Measurements from ENCODE around the gene PASD1. TPM values are rescaled to one million over a fixed set of nuclear protein-coding genes. Genes with fewer than 3 reads are reported as not detected.

PASD1 gene
- total RNA-seq, 2 donors from 2014 or later = not detected

DNA sequence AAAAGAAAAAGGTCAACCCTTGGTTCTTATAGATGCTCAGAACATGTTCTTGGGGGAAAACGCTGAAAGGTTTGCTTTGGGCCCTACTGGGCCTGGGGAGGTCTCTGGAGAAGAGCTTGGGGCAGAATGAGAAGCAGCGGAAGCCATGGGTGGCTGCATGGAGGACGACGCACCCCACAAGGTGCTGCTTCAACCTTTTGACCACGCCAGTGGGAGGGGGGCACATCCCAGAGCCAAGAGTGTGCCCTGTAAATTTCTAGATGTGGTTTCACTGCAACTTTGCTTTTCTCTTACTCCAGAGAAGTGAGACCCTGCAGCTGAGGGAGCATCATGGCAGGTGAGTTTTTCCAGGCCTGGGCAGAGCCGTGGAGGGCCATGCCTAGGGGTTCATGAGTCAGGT, 135.0 kb downstream of the PASD1 start:
- TF ChIP-seq CTCF (conservative IDR thresholded peaks at IDR 0.05) = no peak
- no peak for DNase-seq
- H3K36me3 ChIP-seq (ENCODE audit: control insufficient read depth, insufficient read depth, low read length) = no peaks in the 10 kb centered on the region
- WGBS, 2 experiments (ENCODE audit: insufficient coverage in 1 of 2, insufficient read length in 1 of 2) = 97% methylated on average over 6 of the region's 6 CpGs; no CpG with 5 or more reads in 1 of the 2 experiments
- H3K4me1 ChIP-seq (ENCODE audit: control insufficient read depth, insufficient read depth, low read length) = no peaks in the 10 kb centered on the region
- H3K4me3 Mint-ChIP-seq = no peak overlapping the region
- no peak overlapping the region for H3K9ac ChIP-seq (ENCODE audit: extremely low read depth, low read length, poor library complexity, severe bottlenecking)
- H3K9me3 ChIP-seq (ENCODE audit: control insufficient read depth, low read length) = no peaks in the 10 kb centered on the region
- peaks cover 57% of the 10 kb centered on the region for H3K9me3 Mint-ChIP-seq
- H3K4me3 ChIP-seq (ENCODE audit: low read length) = no peak overlapping the region
- H3K4me1 Mint-ChIP-seq = peaks cover 5% of the 10 kb centered on the region
- H3K27me3 ChIP-seq (ENCODE audit: control insufficient read depth, insufficient read depth, low read length, poor library complexity, severe bottlenecking) = no peaks in the 10 kb centered on the region
- no peak overlapping the region for H3K27ac Mint-ChIP-seq
- peaks cover 22% of the 10 kb centered on the region for H3K27me3 Mint-ChIP-seq (ENCODE audit: insufficient read depth)
- no peaks in the 10 kb centered on the region for H3K36me3 Mint-ChIP-seq (ENCODE audit: low read depth)
- no peak overlapping the region for H3K27ac ChIP-seq (ENCODE audit: low read depth, low read length)

DNA sequence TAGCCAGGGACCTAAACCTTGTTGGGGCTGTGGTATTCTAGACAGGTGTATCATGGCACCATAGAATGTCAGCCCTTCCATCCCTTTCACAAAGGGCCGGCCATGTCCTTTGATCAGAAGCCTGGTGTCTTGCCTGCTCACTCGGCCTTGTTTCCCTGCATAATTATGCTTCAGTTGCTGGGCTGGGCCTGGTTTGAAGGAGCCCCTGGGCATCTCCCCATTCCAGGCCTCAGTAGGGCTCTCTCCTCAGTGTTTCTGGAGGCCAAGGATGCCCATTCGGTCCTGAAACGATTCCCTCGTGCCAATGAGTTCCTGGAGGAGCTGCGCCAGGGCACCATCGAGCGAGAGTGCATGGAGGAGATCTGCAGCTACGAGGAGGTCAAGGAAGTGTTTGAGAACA, 136.3 kb downstream of the PASD1 start:
- DNase-seq = no peak
- no peaks in the 10 kb centered on the region for H3K36me3 ChIP-seq (ENCODE audit: control insufficient read depth, insufficient read depth, low read length)
- no peak overlapping the region for H3K4me3 ChIP-seq (ENCODE audit: low read length)
- Mint-ChIP-seq H3K4me1 (peaks cover 5% of the 10 kb centered on the region), H3K9me3 (peaks cover 53% of the 10 kb centered on the region), H3K27ac (no peak overlapping the region), H3K4me3 (no peak overlapping the region), H3K36me3 (ENCODE audit: low read depth) (no peaks in the 10 kb centered on the region), H3K27me3 (ENCODE audit: insufficient read depth) (peaks cover 14% of the 10 kb centered on the region)
- no peak overlapping the region for H3K27ac ChIP-seq (ENCODE audit: low read depth, low read length)
- H3K9ac ChIP-seq (ENCODE audit: extremely low read depth, low read length, poor library complexity, severe bottlenecking) = no peak overlapping the region
- no peaks in the 10 kb centered on the region for H3K9me3 ChIP-seq (ENCODE audit: control insufficient read depth, low read length)
- TF ChIP-seq CTCF (conservative IDR thresholded peaks at IDR 0.05) = no peak
- WGBS, 2 experiments (ENCODE audit: insufficient coverage in 1 of 2, insufficient read length in 1 of 2) = 92 to 93% methylated on average over 7 to 9 of the region's 9 CpGs
- H3K4me1 ChIP-seq (ENCODE audit: control insufficient read depth, insufficient read depth, low read length) = no peaks in the 10 kb centered on the region
- no peaks in the 10 kb centered on the region for H3K27me3 ChIP-seq (ENCODE audit: control insufficient read depth, insufficient read depth, low read length, poor library complexity, severe bottlenecking)

GRCh38 chrX:151700581-151700980, 137.1 kb downstream of the PASD1 start:
- Histone ChIP-seq H3K4me3 (ENCODE audit: low read length) (no peak overlapping the region), H3K36me3 (ENCODE audit: control insufficient read depth, insufficient read depth, low read length) (no peaks in the 10 kb centered on the region), H3K27me3 (ENCODE audit: control insufficient read depth, insufficient read depth, low read length, poor library complexity, severe bottlenecking) (no peaks in the 10 kb centered on the region), H3K4me1 (ENCODE audit: control insufficient read depth, insufficient read depth, low read length) (no peaks in the 10 kb centered on the region), H3K9me3 (ENCODE audit: control insufficient read depth, low read length) (no peaks in the 10 kb centered on the region), H3K27ac (ENCODE audit: low read depth, low read length) (no peak overlapping the region), H3K9ac (ENCODE audit: extremely low read depth, low read length, poor library complexity, severe bottlenecking) (no peak overlapping the region)
- no peak for TF ChIP-seq CTCF (conservative IDR thresholded peaks at IDR 0.05)
- no peak overlapping the region for H3K4me3 Mint-ChIP-seq
- peaks cover 11% of the 10 kb centered on the region for H3K27me3 Mint-ChIP-seq (ENCODE audit: insufficient read depth)
- no peak for DNase-seq
- no peak overlapping the region for H3K27ac Mint-ChIP-seq
- H3K36me3 Mint-ChIP-seq (ENCODE audit: low read depth) = no peaks in the 10 kb centered on the region
- H3K9me3 Mint-ChIP-seq = peaks cover 56% of the 10 kb centered on the region
- 95 to 100% methylated on average over 1 to 14 of the region's 16 CpGs for WGBS, 2 experiments (ENCODE audit: insufficient coverage in 1 of 2, insufficient read length in 1 of 2)
- peaks cover 2% of the 10 kb centered on the region for H3K4me1 Mint-ChIP-seq
